ENCODE data around the gene CLEC16A. TPM values are rescaled to one million over a fixed set of nuclear protein-coding genes. Genes with fewer than 3 reads are reported as not detected.

Gene CLEC16A
- total RNA-seq, 1 donor from 2014 or later = 57.6 TPM

DNA sequence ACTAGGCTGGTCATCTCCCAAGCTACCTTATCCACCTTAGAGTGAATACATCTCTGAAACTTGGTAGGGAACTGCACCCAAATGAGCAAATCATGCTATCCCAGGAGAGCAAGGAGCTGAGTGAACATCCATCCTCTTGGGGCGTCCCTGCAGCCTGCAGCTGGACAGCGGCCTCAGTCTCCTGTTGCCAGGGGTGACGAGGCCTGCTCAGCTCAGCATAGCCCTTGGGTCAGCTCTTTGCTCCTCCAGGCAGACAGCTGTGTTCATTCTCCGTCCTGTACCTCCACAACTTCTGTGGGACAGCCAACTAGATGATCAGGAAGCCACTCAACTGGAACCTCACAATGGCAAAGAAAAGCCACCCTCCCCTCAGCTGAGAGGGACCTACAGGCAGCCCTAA is 199.8 kb downstream of the CLEC16A start:
- POLR2A ChIA-PET = no interaction called here
- Mint-ChIP-seq H3K4me1 (no peaks in the 10 kb centered on the region), H3K4me3 (no peak overlapping the region), H3K27ac (no peak overlapping the region), H3K27me3 (no peaks in the 10 kb centered on the region), H3K36me3 (ENCODE audit: low read depth) (peaks cover 36% of the 10 kb centered on the region), H3K9me3 (no peaks in the 10 kb centered on the region)
- DNase-seq (no peak), ATAC-seq (ENCODE audit: low read depth) (no peak)
- intact Hi-C loops (cut with micrococcal nuclease) = no loop called here
- CTCF ChIA-PET = no interaction called here
- TF ChIP-seq, protein P1, sequence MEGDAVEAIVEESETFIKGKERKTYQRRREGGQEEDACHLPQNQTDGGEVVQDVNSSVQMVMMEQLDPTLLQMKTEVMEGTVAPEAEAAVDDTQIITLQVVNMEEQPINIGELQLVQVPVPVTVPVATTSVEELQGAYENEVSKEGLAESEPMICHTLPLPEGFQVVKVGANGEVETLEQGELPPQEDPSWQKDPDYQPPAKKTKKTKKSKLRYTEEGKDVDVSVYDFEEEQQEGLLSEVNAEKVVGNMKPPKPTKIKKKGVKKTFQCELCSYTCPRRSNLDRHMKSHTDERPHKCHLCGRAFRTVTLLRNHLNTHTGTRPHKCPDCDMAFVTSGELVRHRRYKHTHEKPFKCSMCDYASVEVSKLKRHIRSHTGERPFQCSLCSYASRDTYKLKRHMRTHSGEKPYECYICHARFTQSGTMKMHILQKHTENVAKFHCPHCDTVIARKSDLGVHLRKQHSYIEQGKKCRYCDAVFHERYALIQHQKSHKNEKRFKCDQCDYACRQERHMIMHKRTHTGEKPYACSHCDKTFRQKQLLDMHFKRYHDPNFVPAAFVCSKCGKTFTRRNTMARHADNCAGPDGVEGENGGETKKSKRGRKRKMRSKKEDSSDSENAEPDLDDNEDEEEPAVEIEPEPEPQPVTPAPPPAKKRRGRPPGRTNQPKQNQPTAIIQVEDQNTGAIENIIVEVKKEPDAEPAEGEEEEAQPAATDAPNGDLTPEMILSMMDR (IDR thresholded peaks at IDR 0.05) = no peak

DNA sequence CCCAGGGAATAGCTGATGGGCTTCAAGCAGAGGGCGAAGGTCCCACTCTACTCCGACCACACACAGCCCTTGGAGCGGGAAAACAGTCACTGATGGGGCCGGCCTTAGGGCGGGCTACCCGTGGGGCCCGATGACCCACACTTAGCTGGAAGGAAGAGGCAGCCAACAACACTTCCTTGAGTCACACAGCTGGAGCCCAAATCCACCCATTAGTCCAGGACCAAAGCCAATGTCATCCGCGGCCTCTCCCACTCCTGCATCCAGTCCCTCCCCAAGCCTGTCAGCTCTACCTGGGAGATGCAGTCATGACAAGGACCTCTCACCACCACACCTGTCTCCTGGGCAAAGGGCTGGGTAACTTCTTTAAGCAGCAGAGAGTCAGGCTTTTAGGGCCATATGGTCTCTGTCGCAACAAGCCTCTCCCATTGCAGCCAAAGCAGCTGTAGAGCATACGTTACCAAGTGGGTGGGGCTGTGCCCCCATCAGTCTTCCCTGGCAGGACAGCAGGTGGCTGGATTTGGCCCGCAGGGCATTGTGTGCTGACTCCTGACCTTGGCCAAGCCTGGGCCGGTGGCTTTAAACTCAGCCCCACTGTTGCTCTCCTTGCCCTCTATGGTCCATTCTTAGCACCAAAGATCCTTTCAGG is 200.9 kb downstream of the CLEC16A start:
- Mint-ChIP-seq H3K36me3 (ENCODE audit: low read depth) (peaks cover 39% of the 10 kb centered on the region), H3K27ac (no peak overlapping the region), H3K9me3 (no peaks in the 10 kb centered on the region), H3K4me1 (no peaks in the 10 kb centered on the region), H3K27me3 (no peaks in the 10 kb centered on the region), H3K4me3 (no peak overlapping the region)
- TF ChIP-seq, protein P1 (IDR thresholded peaks at IDR 0.05) = no peak
- ATAC-seq (ENCODE audit: low read depth) (no peak), DNase-seq (no peak)
- CTCF ChIA-PET = interaction anchor here (1.2 kb wide), 1 partner anchor 11 kb away, joined by 4 read pairs; no protein-coding TSS in a partner anchor
- intact Hi-C loops (cut with micrococcal nuclease) = no loop called here
- POLR2A ChIA-PET = interaction anchor here (0.5 kb wide), 1 partner anchor 144 kb away, joined by 3 read pairs; no protein-coding TSS in a partner anchor

DNA sequence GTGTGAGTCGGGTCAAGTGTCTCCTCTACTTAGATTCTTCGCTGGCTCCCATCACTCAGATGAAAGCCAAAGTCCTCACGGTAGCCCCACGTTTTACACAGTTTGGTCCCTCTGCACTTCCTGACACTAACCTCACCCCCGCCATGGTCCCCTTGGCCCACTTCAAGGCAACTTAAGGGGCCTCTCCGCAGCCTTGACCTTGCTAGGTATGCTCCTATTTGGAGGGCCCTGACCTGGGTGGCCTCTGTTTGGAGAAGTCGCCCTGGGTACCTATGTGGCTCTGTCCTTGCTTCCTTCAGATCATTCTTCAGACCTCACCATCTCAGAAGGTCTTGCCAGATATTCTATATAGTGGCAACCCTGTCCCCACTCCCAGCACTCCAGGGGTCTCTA is 201.5 kb downstream of the CLEC16A start:
- DNase-seq (no peak), ATAC-seq (ENCODE audit: low read depth) (no peak)
- peaks cover 44% of the 10 kb centered on the region for H3K36me3 Mint-ChIP-seq (ENCODE audit: low read depth)
- no peak overlapping the region for H3K27ac Mint-ChIP-seq
- intact Hi-C loops (cut with micrococcal nuclease) = no loop called here
- no peaks in the 10 kb centered on the region for H3K9me3 Mint-ChIP-seq
- CTCF ChIA-PET = no interaction called here
- no peaks in the 10 kb centered on the region for H3K27me3 Mint-ChIP-seq
- TF ChIP-seq, protein P1 (IDR thresholded peaks at IDR 0.05) = no peak
- H3K4me3 Mint-ChIP-seq = no peak overlapping the region
- POLR2A ChIA-PET = interaction anchor here (0.5 kb wide), 1 partner anchor 226 kb away, joined by 5 read pairs; no protein-coding TSS in a partner anchor
- no peaks in the 10 kb centered on the region for H3K4me1 Mint-ChIP-seq

DNA sequence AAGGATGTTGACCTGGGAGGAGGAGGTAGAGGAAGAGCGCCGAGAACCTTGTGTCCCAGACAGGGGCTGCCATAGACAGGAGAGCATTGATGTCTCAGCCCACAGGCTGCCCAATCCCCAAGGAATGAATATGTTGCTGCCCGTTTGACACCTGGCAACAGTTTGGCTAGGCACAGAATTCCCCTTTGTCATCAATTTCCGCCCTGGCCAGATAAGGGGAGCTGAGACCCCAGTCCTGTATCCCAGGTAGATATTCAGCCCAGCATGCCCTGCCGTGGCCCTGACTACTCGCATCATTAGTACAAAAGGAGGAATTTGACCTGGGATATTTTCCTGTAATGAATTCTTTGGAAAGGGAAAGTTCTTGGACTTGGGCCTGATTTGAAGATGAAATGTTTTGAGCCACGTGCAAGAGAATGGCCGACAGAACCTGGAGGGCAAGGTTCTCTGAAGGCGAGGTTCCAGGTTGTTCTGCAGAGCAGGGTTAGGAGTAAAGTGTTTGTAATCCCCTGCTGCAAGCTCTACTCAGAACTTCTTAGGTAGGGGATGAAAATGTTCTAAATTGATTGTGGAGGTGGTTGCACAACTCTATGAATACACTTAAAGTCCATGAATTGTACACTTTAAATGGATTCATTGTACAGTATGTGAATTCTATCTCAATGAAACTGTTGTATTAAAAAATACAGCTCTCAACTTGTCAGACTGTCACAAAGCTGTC is 202.8 kb downstream of the CLEC16A start:
- H3K27me3 Mint-ChIP-seq = no peaks in the 10 kb centered on the region
- no peak for ATAC-seq (ENCODE audit: low read depth)
- H3K27ac Mint-ChIP-seq = no peak overlapping the region
- ChIA-PET CTCF (no interaction called here), POLR2A (no interaction called here)
- H3K4me3 Mint-ChIP-seq = no peak overlapping the region
- TF ChIP-seq, protein P1 (IDR thresholded peaks at IDR 0.05) = no peak
- no peak for DNase-seq
- intact Hi-C loops (cut with micrococcal nuclease) = no loop called here
- H3K36me3 Mint-ChIP-seq (ENCODE audit: low read depth) = peaks cover 42% of the 10 kb centered on the region
- no peaks in the 10 kb centered on the region for H3K9me3 Mint-ChIP-seq
- peaks cover 4% of the 10 kb centered on the region for H3K4me1 Mint-ChIP-seq

DNA sequence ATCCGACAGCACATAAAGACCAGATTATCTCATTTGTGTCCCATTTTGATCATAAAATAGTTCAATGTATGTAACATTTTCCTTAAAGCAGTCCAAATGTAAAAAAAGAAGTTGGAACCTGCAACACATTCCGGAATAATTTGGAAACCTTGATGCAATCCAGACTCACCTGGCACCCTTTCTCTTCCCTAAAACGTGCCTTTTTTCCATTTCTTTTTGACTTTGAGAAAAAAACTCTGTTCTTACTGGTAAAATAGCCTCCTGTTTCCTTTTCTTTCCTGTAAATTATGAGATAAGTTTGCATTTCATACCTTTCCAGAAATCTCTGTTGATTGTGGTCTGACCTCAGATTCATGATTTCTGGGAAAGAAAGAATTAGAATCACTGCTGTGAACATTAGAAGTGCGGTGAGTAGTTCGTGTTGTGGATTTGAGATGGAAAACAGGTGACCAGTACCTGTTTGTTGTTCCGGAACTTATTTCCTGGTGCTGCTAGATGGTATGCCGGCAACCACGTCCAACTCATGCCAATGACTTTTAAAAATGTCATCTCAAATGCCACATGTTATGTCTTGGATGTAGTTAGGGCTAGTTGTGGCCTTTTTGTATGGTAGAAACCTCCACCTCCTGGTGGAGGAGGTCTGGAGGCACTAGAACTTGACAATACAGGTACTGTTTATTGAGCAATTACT is 203.5 kb downstream of the CLEC16A start:
- intact Hi-C loops (cut with micrococcal nuclease) = no loop called here
- TF ChIP-seq, protein P1 (IDR thresholded peaks at IDR 0.05) = no peak
- Mint-ChIP-seq H3K27me3 (no peaks in the 10 kb centered on the region), H3K4me3 (no peak overlapping the region), H3K4me1 (peaks cover 7% of the 10 kb centered on the region), H3K36me3 (ENCODE audit: low read depth) (peaks cover 40% of the 10 kb centered on the region), H3K9me3 (no peaks in the 10 kb centered on the region), H3K27ac (no peak overlapping the region)
- DNase-seq (no peak), ATAC-seq (ENCODE audit: low read depth) (no peak)
- POLR2A ChIA-PET = no interaction called here
- CTCF ChIA-PET = no interaction called here
